ENCODE results near the gene ARHGAP45.
"Not testable (repeated sequence)": the region's sequence is repeated elsewhere in the genome, so short reads cannot be mapped to it uniquely, and the experiment has no call there.

The ARHGAP45 gene

GRCh38 chr19:1105008-1105872 lies 38.3 kb downstream of the ARHGAP45 start:
- DNase-seq (ENCODE audit: low read depth in 2 of 2), result no peak

DNA sequence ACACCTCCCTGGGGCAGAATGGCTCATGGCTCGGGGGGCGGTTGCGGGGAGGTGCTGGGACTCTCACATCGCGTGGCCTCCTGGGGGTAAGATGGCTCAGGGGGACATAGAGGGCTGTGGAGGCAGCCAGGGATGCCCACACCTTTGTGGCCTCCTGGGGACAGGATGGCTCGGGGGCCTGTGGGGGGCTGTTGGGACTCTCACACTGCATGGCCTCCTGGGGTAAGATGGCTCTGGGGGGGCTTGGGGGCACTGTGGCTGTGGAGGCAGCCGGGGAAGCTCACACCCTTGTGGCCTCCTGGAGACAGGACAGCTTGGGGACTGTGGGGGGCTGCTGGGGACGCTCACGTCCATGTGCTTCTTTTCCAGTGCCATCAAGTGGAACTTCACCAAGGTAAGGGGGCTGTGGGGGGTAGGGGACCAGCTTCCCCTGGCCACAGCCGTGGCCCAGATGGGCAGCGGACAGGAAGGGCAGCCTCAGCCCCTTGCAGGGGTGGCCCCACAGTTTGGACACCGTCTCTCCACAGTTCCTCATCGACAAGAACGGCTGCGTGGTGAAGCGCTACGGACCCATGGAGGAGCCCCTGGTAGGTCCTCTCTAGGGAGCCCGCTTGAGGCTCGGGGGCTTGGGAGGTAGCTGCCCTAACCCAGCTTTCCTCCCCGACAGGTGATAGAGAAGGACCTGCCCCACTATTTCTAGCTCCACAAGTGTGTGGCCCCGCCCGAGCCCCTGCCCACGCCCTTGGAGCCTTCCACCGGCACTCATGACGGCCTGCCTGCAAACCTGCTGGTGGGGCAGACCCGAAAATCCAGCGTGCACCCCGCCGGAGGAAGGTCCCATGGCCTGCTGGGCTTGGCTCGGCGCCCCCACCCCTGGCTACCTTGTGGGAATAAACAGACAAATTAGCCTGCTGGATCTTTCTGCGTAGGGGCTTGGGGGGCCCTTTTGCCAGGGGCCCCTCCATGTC lies 39.2 kb downstream of the ARHGAP45 start:
- DNase-seq (ENCODE audit: low read depth in 2 of 2), result no peak

- no peak for DNase-seq (ENCODE audit: low read depth in 2 of 2)
Measured at GRCh38 chr19:1106841-1107660, 40.1 kb downstream of the ARHGAP45 start.

DNA sequence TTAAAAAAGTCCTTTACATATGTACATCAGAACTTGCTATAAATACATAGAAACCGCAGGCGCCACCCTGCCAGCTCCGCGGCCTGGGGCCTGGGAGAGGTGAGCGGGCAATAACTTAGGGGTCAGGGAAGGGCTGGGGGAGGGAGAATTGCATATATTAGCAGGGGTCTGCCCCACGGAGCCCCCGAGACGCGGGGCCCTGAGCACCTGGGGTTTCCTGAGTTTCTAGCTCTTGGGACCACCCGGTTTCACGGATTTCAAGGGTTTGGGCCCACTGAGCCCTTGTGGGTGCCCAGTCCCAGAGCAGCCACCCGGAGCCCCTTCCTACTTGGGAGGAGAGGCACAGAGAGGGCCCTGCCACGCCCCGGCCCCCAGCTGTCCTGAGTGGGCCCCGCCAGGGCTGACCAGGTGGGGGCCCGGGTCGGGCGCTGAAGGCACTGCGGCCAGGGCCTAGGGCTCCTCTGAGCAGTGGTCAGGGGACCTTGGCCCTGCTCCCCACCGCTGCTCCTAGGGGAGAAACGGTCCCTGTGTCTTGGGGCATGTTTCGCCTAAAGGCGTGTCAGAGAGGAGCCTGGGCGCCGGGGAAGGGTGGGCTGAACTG lies 40.8 kb downstream of the ARHGAP45 start:
- DNase-seq (ENCODE audit: low read depth in 2 of 2), result no peak

DNA sequence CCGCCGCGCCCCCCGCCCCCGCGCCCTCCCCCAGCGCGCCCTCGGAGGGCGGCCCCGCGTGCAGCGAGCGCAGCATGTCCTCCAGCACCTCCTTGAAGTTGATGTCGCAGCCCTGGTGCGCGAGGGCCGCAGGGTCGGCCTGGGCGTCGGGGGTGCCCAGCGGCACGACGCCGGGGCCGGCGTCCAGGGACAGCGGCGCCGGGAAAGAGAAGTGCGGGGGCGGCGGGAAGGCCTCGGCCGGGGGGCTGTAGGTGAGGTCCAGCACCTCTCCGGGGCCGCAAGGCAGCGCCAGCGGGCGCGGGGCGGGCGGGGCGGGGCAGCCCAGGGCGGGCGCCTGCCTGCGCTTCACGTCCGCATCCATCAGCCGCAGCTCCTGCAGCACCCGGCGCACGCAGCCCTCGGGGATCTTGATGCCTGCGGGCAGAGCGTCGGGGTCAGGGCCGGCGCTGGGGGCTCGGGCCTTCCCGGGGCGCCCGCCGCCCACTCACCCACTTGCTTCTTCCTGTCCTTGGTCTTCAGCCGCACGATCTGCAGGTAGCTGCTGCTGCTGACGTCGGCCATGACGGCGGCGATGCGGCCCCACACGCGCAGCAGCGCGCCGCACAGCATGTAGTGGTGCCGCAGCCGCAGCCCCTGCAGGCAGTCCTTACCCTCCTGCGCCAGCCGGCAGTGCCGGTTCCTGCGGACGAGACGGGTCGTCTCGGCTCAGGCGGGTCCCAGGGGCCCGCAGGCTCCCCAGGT lies 41.5 kb downstream of the ARHGAP45 start:
- DNase-seq (ENCODE audit: low read depth in 2 of 2), result no peak

DNA sequence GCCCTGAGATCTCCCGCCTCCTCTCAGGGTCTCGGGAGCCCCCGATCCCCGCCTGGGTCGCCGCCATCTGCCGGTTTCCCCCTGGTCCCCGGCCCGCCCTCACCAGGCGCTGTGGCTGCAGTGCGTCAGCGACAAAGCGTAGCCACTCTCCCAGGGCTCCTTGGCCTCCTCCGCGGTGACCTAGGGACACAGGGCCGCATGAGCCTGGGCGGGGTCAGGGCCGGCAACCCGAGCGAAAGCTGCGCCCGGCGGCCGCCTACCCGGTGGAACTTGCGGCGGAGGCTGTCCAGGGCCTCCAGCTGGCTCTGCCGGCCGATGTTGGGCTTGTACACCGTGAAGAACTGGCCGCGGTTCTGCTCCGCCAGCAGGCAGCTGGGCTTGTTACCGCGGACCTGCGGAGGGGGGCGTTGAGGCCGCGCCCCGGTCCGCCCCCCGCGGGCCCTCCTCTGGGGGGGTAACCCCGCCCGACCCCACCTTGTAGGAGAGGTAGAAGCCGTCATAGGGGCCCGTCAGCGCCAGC lies 42.1 kb downstream of the ARHGAP45 start:
- DNase-seq (ENCODE audit: low read depth in 2 of 2), result no peak

- no peak for DNase-seq (ENCODE audit: low read depth in 2 of 2)
Measured at GRCh38 chr19:1109697-1110671, 43.0 kb downstream of the ARHGAP45 start.

DNA sequence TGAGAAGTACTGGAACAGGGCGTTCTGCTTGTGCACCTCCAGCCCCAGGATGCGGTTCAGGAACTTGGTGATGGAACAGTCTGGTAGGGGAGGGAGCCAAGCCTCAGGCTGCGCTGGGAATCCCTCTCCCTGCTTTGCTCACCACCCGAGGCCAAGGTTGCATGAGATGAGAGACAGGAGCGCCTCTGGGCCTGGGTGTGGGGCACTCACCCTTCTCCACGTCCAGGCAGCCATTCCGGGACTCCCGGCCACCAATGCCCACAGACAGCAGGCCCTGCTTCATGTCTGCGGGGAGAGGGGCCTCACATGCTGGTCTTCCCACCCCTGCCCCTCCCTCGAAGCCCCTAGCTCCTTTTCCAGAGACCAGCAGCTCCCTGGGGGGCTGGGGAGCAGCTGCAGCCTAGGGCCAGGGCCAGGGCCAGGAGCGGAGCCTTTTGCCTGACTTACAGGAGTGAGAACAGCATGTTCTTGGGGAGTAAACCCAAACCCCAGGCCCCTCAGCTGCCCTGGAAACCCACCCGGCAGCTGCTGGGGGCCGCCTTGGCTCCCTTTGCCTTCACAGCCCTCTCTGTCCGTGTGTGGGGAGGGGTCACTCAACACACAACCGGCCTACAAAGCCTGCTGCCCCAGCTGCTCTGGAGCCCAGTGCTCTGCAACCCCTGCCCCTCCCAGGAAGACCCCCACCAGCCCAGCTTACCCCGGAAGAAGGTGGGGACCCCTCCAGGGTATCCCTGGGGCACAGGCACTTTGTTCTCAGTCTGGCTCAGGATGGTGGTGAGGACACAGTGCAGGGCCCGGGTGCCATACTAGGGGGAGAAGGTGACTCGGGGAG lies 44.1 kb downstream of the ARHGAP45 start:
- no peak for DNase-seq (ENCODE audit: low read depth in 2 of 2)

- no peak for DNase-seq (ENCODE audit: low read depth in 2 of 2)
Measured at GRCh38 chr19:1111641-1112267, 44.8 kb downstream of the ARHGAP45 start.

DNA sequence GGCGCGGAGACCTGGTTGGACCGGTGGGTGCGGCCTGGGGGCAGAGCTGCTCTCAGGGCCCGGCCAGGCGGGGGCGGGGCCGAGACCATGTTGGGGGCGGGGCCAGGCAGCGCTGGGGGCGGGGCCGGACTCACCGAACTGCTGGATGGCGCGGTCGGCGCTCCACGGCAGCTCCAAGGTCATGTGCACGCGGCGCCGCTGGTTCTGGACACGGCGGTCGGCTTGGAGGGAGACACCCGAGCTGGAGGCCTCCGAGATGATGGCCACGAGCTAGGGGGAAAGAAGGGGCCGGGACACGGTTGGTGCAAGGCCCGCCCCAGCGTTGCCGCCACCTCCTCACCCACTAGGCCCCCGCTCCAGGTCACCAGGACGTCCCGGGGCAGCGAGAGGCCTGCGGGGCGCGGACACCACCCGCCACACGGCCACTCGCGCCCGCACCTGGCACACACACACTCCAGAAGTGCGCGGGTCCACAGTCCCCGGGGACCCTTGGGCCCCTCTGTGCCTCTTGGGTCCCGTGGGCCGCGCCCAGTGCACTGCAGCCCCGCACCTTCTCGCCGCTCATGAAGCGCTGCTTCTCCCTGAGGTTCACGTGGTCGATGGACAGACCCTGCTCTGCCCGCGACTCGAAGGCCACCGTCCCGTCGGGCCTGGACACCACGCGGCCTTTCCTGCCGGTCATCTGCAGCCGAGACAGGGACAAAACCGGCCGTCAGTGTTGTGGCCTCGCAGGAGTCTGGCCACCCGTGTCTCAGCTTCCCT lies 45.5 kb downstream of the ARHGAP45 start:
- DNase-seq (ENCODE audit: low read depth in 2 of 2), result no peak

DNA sequence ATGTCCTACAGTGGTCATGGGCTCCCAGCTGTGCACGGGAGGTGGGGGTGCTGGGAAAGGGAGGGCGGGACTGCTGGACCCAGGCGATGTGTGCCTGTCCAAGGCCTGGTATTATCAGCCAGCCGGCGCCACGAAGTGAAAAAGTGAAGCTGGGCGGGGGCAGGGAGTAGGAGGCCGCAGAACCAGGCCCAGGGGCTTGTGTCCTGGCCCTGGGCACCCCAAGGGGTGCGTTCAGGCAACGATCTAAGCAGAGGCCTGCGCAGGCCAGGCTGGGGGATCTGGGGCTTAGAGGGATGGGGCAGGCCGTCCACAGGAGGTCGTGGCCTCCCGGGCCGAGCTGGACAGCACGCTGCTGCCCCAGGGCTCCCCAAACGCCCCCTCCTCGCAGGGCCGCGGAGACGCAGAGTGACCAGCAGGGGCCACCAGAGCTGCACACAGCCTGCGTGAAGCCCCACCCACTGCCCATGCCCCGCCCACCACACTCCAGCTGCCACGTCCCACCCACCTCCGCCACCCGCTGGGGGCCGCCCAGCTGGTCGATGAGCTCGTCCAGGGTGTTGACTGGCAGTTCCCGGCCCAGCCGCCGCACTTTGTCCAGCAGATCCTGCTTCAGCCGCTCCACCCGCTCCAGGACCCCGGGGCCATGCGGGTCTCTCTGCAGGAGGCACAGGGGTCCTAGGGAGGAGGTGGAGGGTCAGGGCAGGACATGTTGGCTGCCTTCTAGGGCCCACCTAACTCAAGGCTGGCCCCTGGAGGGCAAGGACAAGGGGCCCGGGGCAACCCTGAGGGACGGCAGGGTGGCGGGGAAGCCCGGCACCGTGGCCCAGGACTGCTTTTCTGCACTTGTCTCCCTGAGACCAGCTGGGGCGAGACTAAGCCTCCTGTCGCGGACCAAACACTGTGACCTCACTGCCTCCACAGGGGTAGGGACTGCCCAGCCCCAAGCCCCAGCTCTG lies 46.3 kb downstream of the ARHGAP45 start:
- peak; percentile 66 to 70 for DNase-seq (ENCODE audit: low read depth in 2 of 2)

DNA sequence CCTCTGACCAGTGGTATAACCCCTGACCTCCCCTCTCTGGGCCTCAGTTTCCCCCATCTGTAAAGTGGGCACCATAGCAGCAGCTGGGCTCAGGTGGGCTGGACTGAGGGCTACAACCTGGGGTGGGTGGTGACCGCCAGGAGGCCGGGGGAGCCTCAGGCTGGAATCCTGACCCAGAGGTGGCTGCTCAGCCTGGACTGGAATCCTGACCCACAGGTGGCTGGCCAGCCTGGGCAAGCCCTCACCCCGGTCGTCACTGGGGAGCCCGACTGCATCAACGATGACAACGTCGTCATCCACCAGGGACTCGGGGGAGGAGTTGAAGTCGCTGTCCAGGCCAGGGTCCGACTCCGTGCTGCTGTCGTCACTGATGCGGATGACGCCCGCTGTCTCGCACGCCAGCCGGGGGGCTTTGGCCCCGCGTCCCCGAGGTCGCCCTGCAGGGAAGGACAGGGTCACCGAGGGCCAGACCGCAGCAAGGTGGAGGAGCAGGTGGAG lies 47.1 kb downstream of the ARHGAP45 start:
- no peak for DNase-seq (ENCODE audit: low read depth in 2 of 2)

DNA sequence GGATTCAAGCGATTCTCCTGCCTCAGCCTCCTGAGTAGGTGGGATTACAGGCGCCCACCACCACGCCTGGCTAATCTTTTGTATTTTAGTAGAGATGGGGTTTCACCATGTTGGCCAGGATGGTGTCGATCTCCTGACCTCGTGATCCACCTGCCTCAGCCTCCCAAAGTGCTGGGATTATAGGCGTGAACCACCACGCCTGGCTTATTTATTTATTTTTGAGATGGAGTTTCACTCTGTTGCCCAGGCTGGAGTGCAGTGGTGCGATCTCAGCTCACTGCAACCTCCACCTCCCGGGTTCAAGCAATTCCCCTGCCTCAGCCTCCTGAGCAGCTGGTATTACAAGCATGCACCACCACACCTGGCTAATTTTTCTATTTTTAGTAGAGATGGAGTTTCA lies 47.8 kb downstream of the ARHGAP45 start:
- DNase-seq (ENCODE audit: low read depth in 2 of 2), result not testable (repeated sequence)

GRCh38 chr19:1115646-1116420 lies 48.9 kb downstream of the ARHGAP45 start:
- DNase-seq (ENCODE audit: low read depth in 2 of 2), result no peak

Data from stimulated activated CD8-positive, alpha-beta memory T cell treated with anti-CD3 and anti-CD28 coated beads, Interleukin-7, amount 100 ng/mL, for 1 hour (primary cell).